ENCODE measurements around the gene FLNB.
"Not testable (repeated sequence)": the region's sequence is repeated elsewhere in the genome, so short reads cannot be mapped to it uniquely, and the experiment has no call there.

FLNB gene

GRCh38 chr3:58055314-58055713 lies 47.1 kb downstream of the FLNB start:
- DNase-seq: no peak

GRCh38 chr3:58055891-58056290 lies 47.7 kb downstream of the FLNB start:
- not testable (repeated sequence) for DNase-seq

DNA sequence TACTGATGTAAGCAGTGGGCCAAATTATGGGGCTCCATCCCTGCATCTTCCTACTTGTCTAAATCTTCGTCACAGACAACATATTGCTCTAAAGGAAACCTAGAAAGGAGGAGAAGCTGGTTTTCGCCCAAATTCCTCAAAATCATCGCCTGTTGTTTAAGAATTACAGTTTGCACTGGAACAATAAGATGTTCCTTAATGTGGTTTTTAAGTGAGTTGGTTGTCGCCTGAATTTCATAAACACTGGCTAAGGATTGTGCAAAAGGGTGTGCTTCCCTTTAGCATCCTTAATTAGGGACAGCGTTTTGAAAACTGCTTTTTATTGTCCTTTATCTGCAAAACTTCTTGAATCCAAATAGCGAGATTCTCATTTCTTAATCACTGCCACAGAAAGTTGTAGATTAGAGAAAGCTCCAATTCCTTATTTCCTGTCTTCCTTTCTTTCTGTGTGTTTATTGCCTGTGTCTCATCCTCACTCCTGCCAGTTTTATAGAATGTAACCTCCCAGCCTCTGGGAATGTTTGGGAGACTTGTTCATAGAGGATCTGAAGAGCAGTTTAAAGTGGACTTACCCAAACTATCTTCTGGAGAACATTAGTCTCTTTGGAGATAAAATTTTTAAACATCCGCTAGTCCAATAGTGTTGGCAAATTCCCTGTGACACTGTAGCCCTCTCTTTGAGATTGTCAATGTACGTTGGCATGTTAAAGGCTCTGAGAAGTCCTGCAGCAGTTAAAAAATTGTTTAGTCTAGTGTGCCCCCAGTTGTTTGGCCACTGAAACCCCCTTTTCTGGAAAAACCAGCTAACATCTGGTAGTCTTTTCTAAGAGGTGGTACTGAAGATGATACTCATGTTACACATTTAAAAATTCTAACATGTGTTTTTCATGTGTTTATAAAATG lies 50.4 kb downstream of the FLNB start:
- DNase-seq: no peak

GRCh38 chr3:58059349-58060321 lies 51.4 kb downstream of the FLNB start:
- no peak for DNase-seq

DNA sequence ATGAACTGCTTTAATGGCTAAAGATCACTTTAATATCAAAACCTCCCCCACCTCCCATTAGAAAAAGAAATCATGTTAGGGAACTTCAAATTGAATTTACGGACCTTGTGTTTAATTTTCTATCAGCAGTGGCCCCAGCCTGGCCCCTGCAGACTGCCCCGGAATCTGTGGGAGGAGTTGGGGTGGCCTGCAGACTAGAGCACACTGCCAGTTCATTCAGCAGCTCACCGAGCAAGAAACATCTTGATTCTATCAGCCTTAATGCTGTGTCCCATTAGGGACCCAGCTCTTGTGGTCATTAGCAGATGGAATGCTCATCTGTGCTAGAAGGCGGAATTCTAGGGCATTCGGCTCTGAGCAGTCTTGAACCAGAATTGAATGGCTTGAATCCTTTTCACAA lies 54.2 kb downstream of the FLNB start:
- DNase-seq: no peak

- DNase-seq: no peak
These were observed 55.0 kb downstream of the FLNB start for GRCh38 chr3:58063022-58063815.

DNA sequence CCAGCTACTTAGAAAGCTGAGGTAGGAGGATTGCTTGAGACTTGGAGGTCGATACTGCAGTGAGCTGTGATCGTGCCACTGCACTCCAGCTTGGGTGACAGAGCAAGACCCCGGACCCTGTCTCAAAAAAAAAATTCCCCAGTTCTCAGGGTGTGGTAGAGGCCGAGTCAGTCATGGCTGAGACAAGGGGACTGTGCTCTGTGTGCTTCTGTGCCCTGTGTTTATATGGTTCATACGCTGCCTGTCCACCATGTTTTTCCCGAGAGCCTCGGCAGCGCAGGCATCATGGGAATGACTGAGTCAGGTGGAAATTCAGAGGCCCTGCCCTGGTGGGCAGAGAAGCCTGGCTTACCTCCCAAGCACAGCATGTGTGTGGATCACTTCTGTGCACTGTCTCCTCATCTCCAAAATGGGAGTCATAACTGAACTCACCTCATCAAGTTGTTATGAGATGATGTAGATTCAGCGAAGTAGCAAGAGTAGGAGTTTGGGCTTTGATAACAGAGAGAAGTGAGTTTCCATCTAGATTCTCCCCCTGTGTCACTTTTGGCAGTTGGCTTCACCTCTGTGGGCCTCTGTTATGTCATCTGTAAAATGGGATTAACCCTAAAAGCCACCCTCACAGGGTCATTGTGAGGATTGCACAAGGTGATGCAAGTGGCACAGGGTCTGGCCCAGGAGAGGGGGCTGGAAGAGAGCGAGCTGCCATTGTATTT lies 56.9 kb downstream of the FLNB start:
- DNase-seq: no peak

DNA sequence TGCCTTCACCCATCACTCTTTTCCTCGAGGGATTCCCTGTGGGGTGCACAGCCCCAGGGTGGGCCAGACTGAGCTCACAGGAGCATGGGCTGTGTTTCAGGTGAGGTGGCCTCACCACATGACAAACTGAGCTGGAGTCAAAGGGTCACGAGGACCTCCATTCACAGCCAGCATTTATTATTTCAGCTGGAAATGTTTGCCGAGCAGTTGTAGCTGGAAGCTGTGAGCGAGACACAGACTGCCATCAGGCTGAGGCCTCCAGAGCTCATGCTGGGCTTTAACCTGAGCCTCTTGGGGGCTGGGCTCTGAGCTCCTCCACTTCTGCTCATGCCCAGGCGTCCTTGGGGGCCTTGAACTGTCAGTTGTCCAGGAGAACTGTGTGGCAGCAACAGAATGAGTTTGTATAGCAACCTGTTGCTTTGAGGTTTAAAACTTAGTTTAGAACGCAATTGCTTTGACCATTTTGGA lies 57.5 kb downstream of the FLNB start:
- no peak for DNase-seq

DNA sequence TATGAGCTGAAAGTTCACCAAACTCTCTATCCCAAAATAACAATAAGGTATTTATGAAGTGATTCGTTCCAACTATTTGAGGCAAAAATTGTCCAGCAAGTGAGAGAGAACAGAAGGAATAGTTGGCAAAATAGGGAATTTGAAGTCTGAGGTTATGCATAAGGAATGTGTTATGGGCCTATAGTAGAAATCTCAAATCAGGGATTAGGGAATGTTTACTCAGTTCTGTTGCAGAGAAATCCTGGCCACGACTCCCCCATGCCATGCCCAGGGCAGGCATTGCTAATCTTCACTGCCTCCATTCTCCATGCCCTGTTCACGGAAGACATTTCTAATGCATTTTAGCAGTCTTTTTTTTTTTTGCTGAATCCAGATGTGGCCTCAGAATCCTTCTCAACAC lies 58.6 kb downstream of the FLNB start:
- no peak for DNase-seq

- DNase-seq: no peak
These were observed 60.0 kb downstream of the FLNB start for GRCh38 chr3:58068122-58068809.

- DNase-seq: no peak
These were observed 63.3 kb downstream of the FLNB start for GRCh38 chr3:58071480-58071971.

GRCh38 chr3:58072052-58072762 lies 64.0 kb downstream of the FLNB start:
- no peak for DNase-seq

DNA sequence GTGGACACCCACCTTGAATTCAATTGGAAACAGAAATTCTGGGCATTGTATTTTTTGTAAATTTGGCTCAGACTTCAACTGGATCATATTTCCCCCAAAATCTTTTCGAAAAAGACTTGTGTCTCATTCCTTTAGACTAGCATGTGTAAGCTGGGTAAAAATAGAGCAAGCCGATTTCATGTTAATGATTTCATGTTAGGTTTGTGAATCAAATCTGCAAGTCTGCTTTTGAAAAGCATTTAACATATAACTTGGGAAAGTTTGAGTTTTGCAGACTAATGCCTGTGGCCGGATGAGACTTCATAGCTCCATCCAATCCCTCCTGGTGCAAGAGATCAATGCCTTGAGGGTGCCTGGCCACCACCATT lies 64.5 kb downstream of the FLNB start:
- DNase-seq: no peak

DNA sequence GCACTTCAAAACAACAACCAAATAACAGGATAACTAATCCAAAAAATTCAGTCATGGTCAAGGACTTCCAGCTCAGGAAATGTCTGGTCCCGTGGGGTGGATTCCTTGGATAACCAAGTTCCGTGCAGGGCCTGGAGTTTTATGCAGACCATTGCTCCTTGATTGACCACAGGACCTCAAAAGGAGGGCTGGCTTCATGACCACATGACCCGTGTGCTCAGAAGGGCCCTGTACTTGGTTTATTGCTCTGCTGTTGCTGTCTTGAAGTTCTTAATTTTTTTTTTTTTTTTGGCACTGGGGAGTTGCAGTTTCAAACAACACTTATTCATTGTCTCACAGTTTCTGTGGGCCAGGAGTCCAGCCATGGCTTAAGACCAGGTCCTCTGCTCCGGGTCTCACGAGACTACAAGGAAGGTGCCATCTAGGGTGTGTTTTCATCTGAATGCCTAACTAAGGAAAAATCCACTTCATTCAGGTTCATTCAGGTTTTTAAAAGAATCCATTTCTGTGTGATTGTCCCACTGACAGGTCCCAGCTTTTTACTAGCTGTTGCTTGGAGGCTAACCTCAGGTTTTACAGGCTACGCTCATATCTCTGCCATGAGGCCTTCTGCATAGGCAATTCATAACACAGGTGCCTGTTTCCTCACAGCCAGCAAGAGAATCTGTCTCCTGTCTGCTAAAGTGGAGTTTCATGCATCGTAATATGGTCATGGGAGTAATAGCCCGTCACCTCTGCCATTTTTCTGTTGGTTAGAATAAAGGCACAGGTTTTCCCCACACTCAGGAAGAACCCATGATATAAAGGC lies 65.3 kb downstream of the FLNB start:
- no peak for DNase-seq

- no peak for DNase-seq
These were observed 66.0 kb downstream of the FLNB start for GRCh38 chr3:58074116-58074715.

DNA sequence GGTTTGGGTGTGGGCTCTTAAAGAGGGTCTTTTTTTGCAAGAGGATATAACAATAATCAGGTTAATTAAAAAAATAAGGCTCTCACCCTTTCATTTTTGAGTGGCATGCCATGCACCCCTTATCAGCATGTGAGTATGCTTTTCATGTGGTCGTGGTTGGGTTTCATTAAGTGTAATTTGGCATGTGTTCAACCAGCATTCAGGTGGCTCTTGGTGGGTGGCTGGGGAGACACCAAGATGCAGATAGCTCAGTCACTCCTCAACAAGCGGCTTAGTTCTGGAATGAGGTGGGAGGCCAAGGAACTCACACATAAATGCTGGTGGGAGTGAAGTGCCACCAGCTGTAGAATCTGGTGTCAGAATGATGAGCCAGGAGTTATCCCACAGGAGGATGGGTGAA lies 66.8 kb downstream of the FLNB start:
- DNase-seq: no peak

GRCh38 chr3:58077596-58078285 lies 69.5 kb downstream of the FLNB start:
- DNase-seq: no peak

DNA sequence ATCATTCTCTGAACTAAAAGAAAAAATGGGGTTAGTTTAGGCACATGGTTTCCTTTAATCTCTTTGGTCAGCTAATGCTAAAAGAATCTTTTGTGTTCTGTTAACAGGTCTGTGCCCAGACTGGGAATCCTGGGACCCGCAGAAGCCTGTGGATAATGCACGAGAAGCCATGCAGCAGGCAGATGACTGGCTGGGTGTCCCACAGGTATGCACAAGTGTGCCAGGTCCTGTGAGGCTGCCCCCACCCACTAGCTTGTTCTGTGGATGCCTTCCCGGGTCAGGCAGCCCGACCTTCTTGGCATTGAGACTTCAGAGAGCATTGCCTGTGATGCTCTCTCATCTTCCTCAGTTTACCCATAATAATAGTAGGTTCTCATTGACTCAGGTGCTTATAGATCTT lies 70.4 kb downstream of the FLNB start:
- DNase-seq: no peak

DNA sequence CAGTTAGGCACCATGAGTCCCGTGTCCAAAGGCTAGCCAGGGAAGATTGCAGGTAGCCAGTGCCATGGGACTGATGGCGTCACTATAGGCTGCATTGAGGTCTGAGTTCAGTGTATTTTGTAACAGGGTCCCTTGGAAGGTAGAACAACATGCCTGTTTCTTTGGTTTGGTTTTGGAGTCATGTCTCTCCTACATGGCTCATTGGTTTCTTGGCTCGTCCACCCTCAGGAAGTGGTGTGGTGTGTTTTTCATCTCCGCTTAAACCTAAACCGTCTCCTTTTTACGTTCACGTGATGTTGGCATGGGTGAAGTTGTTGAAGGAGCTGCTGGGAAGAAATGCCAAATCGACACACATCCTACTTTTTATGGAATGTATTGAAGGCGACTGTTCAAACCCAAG lies 71.6 kb downstream of the FLNB start:
- no peak for DNase-seq

Data from activated T-cell treated with anti-CD3 and anti-CD28 coated beads for 4 hours (primary cell).